Endothelial cell (in vitro differentiated cells): ENCODE data around the gene GPX7. TPM values are rescaled to one million over a fixed set of nuclear protein-coding genes. Genes with fewer than 3 reads are reported as not detected.

Experiments used
- DNase-seq: peaks from one replicate; pipeline ENCODE4 v3.0.0; 2021; ENCODE audit warnings: low spot score
- H3K27ac Mint-ChIP-seq: one replicate; pipeline ENCODE4 v1.8.0; 2021; ENCODE audit warnings: mixed read lengths, inconsistent platforms; ENCODE audit not compliant: unreplicated experiment
- H3K27me3 Mint-ChIP-seq: one replicate; pipeline ENCODE4 v1.8.0; 2021; ENCODE audit warnings: mild to moderate bottlenecking, moderate library complexity, mixed read lengths, inconsistent platforms; ENCODE audit not compliant: unreplicated experiment
- H3K36me3 Mint-ChIP-seq: one replicate; pipeline ENCODE4 v1.8.0; 2021; ENCODE audit warnings: mild to moderate bottlenecking, low read depth, mixed read lengths, inconsistent platforms; ENCODE audit not compliant: unreplicated experiment
- H3K4me1 Mint-ChIP-seq: one replicate; pipeline ENCODE4 v1.8.0; 2021; ENCODE audit warnings: mild to moderate bottlenecking, mixed read lengths, inconsistent platforms; ENCODE audit not compliant: unreplicated experiment
- H3K4me3 Mint-ChIP-seq: one replicate; pipeline ENCODE4 v1.8.0; 2021; ENCODE audit warnings: mild to moderate bottlenecking, mixed read lengths, inconsistent platforms; ENCODE audit not compliant: unreplicated experiment
- H3K9me3 Mint-ChIP-seq: one replicate; pipeline ENCODE4 v1.8.0; 2021; ENCODE audit warnings: mixed read lengths, inconsistent platforms; ENCODE audit not compliant: unreplicated experiment
- total RNA-seq: library from RNA; stranded (reverse); fragmentation: NEBNext Ultra II Directional; extraction: Animal tissue kit (Norgen Biotek cat#: 25700); gene quantifications from one replicate; pipeline ENCODE4 v1.2.1, GENCODE V29; 2021; ENCODE audit not compliant: unreplicated experiment
- TF ChIP-seq, protein P1 (sequence below): fragments of 200-600 bp; sonication (generic); IDR thresholded peaks from one replicate; pipeline ENCODE4 v1.5.0; 2021; ENCODE audit warnings: antibody characterized with exemption; ENCODE audit not compliant: unreplicated experiment

Gene GPX7
- total RNA-seq, 1 donor from 2014 or later, result 59.4 TPM

GRCh38 chr1:52593495-52593894 lies 8.7 kb upstream of the GPX7 start:
- TF ChIP-seq, protein P1, sequence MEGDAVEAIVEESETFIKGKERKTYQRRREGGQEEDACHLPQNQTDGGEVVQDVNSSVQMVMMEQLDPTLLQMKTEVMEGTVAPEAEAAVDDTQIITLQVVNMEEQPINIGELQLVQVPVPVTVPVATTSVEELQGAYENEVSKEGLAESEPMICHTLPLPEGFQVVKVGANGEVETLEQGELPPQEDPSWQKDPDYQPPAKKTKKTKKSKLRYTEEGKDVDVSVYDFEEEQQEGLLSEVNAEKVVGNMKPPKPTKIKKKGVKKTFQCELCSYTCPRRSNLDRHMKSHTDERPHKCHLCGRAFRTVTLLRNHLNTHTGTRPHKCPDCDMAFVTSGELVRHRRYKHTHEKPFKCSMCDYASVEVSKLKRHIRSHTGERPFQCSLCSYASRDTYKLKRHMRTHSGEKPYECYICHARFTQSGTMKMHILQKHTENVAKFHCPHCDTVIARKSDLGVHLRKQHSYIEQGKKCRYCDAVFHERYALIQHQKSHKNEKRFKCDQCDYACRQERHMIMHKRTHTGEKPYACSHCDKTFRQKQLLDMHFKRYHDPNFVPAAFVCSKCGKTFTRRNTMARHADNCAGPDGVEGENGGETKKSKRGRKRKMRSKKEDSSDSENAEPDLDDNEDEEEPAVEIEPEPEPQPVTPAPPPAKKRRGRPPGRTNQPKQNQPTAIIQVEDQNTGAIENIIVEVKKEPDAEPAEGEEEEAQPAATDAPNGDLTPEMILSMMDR, result no peak
- Mint-ChIP-seq H3K4me3 (peak overlapping the region; percentile 2), H3K4me1 (peaks cover 48% of the 10 kb centered on the region)

GRCh38 chr1:52595061-52595460 lies 7.1 kb upstream of the GPX7 start:
- no peak for DNase-seq
- no peaks in the 10 kb centered on the region for H3K9me3 Mint-ChIP-seq
- peaks cover 6% of the 10 kb centered on the region for H3K27me3 Mint-ChIP-seq
- TF ChIP-seq, protein P1, result no peak
- peaks cover 3% of the 10 kb centered on the region for H3K36me3 Mint-ChIP-seq
- H3K27ac Mint-ChIP-seq, result peak overlapping the region; percentile 98
- H3K4me1 Mint-ChIP-seq, result peaks cover 36% of the 10 kb centered on the region
- H3K4me3 Mint-ChIP-seq, result peak overlapping the region; percentile 64

More at GRCh38 chr1:52593495-52593894, 8.7 kb upstream of the GPX7 start:
- DNase-seq, result no peak
- Mint-ChIP-seq H3K27me3 (peaks cover 3% of the 10 kb centered on the region), H3K27ac (no peak overlapping the region), H3K9me3 (no peaks in the 10 kb centered on the region), H3K36me3 (peaks cover 3% of the 10 kb centered on the region)

DNA sequence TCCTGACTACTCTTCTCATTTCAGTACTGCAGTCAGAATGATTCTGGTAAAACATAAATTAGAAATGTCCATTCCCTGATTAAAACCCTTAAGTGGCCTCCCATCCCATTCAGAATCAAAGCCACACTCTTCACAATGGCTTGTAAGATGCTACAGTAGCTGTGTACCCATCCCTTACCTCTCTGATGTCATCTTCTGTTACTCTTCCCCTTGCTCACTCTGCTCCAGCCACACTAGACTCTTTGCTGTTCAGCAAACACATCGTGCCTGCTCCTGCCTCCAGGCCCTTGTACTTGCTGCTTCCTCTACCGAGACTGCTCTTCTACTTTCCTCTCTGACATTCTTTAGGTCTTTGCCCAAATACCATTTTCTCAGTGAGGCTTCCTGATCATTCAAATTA lies 4.3 kb upstream of the GPX7 start:
- DNase-seq, result no peak
- Mint-ChIP-seq H3K36me3 (peaks cover 3% of the 10 kb centered on the region), H3K27ac (no peak overlapping the region), H3K27me3 (peaks cover 6% of the 10 kb centered on the region), H3K4me1 (peaks cover 38% of the 10 kb centered on the region), H3K9me3 (no peaks in the 10 kb centered on the region), H3K4me3 (no peak overlapping the region)
- TF ChIP-seq, protein P1, result no peak

- no peak for DNase-seq
- Mint-ChIP-seq H3K36me3 (peaks cover 3% of the 10 kb centered on the region), H3K27me3 (peaks cover 6% of the 10 kb centered on the region), H3K9me3 (no peaks in the 10 kb centered on the region), H3K4me3 (no peak overlapping the region), H3K4me1 (peaks cover 42% of the 10 kb centered on the region), H3K27ac (no peak overlapping the region)
- TF ChIP-seq, protein P1, result no peak
Observed at GRCh38 chr1:52598729-52599128, 3.4 kb upstream of the GPX7 start.

DNA sequence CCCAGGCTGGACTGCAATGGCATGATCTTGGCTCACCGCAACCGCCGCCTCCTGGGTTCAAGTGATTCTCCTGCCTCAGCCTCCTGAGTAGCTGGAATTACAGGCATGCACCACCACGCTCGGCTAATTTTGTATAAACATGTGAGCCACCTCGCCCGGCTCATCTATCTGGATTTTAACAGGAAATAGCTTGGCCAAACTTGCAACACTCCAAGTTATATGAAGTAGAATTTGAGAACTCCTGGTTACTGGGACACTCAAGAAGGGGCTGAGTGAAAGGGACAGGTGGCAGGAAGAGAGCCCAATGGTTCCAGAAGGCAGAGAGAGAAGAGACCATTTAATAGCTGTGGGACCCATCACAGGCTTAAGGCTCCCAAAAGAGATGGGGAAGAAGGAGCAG lies 2.9 kb upstream of the GPX7 start:
- no peaks in the 10 kb centered on the region for H3K9me3 Mint-ChIP-seq
- TF ChIP-seq, protein P1, result no peak
- peaks cover 6% of the 10 kb centered on the region for H3K27me3 Mint-ChIP-seq
- peak overlapping the region; percentile 50 for H3K27ac Mint-ChIP-seq
- peaks cover 3% of the 10 kb centered on the region for H3K36me3 Mint-ChIP-seq
- DNase-seq, result no peak
- peaks cover 44% of the 10 kb centered on the region for H3K4me1 Mint-ChIP-seq
- no peak overlapping the region for H3K4me3 Mint-ChIP-seq
